ENCODE results near the gene GALNS.

DNA sequence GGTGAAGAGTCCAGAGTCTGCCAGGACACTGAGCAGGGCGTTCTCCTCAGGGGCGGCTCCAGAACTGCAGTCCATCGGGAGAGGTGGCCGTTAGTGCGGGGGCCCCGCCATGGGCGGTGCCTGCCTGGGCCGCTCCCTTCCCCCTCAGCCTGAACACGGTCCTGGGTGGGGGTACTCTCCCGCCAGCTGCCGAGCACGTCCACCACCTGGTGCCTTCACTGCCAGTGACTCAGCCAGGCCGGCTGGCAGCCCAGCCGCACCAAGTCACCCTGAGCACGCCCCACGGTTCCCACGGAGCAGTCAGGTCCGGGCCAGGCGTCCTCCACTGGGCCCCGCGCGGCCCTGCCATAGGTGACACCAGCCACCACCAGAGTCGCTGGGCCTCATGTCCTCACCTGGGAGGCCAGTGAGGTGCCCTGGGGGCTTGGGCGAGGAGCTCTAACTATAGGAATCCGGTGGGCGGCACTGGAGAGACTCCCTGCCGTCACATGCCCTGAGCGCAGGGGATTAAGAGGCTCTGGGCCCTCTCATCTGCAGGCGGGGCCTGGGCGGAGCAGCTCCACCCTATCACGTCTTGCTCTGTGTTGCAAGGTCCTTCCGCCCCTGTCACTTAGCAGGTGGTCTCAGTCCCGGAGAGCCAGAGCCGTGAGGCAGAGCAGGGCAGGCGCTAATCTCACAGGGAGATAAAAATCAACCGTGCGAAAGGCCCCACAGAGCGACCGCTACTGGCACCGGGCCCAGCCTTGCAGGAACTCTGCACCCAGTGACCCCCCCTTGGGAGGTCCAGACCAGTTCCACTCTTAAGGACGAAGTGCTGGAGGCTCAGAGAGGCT lies 86.1 kb downstream of the GALNS start:
- TF ChIP-seq POLR2AphosphoS5 (IDR thresholded peaks at IDR 0.05) (peak in 1 of 3 donors; percentile 26), CTCF (IDR thresholded peaks at IDR 0.05) (no peak), POLR2A (IDR thresholded peaks at IDR 0.05) (no peak)
